Right forelimb (tissue), 1 donor: ENCODE measurements around the gene TRDMT1.

Source experiments
- DNase-seq: peaks from one replicate; pipeline ENCODE4 v3.0.0-alpha.2; 2018

The TRDMT1 gene

DNA sequence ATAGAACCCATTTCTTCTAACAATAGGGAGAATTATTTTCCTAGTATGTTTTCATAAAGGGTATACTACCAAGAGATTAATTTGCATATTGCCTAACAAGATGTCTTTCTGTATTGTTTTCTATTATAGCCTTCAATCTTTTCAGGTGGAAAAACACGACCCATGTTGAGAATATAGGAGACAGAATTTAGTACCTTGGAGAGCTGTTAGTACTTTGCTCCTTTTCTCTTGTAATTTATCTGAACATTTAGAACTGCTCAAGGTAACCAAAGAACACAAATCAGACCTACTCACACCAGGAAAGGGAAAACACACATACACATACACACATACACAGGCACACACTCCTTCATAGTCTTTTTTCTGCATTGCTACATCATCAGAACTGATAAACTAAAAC is 7.8 kb upstream of the TRDMT1 start:
- DNase-seq: no peak

DNA sequence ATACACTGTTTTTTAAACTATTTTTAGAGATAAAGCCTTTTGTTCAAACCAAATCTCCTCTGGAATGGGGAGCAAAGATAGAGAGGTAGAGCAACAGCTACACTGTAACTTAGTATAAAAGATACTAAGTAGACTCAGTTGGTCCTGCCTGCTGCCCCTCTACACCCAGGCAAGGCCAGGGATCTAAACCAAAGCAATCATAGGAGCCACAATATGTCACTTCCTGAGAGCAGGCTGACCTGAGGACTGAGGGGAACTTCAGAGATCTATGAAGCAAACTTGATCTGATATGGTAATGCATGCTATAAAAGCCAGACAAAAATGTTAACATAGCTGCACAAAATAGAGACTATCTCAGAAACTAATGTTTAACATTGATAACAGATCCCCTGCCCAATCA is 7.0 kb upstream of the TRDMT1 start:
- DNase-seq: no peak

DNA sequence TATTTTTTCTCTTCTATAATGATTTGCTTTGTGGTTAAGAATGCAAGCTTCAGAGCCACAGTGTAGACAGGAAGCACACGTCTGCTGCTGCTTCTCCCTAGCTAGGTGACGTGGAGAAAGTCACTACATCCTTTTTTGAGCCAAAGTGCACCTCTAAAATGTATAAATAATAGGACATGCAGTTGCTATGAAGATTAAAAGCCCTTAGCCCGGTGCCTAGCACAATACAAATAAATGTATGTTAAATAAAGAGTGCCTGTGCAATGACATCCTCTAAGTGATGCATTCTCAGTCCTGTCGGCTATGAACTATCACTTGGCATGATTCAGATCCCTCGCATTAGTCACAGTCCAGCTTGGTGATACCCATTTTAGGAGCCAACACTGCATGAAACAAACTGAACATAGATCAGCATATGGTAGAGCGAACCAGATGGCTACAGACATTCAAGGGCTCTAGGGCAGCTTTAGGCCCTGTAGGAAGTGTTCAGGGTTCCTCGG is 4.8 kb upstream of the TRDMT1 start:
- DNase-seq: no peak

DNA sequence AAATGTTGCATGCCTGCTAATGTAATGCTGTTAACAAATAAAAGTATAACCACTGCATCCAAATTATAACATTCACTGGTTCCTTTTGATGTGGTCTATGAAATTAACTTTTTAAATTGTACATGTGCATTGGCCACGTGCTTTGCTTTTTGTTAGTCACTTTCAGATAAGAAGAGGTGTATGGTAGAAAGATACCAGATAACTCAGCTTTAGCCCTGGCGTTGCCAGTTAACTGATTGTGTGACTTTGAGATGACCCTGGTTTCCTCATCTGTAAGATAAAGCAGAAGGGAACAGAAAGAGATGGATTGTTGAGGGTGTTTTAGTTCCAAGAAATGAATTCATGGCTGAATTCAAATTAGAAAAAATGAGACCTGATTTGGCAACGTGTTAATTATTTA is 1.9 kb upstream of the TRDMT1 start:
- no peak for DNase-seq

DNA sequence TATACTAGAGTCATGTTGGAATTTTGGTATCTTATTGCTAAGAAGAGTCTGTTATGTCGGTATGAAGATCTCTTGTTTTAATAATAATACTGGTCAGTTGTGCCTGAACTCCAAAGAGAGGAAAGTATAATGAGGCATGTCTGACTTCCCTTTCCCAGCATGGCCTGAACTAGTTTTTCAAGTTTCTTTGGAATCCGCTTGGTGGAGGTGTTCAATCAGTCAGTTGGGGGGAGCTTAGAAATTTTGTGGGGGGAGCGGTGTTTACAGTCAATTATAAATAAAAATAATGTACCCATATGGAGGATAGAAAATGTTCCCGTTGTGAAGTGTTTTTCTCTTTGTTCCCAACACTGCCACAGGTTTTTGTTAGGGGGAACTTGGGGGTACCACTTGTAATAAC is 1.5 kb upstream of the TRDMT1 start:
- no peak for DNase-seq

DNA sequence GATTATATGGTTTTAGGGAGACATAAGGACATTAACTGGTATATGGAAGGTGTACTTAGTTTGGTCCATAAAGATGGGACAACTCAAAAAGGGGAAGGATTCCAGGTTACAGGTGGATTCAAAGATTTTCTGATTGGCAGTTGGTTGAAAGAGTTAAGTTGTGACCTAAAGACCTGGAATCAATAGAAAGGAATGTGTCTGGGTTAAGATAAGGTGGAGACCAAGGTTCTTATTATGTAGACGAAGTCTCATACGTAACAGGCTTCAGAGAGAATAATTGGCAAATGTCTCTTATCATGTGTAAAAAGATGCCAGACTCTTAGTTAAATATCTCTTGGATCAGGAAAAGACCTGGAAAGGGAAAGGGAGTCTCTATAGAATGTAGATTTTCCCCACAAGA is 1.0 kb upstream of the TRDMT1 start:
- no peak for DNase-seq

DNA sequence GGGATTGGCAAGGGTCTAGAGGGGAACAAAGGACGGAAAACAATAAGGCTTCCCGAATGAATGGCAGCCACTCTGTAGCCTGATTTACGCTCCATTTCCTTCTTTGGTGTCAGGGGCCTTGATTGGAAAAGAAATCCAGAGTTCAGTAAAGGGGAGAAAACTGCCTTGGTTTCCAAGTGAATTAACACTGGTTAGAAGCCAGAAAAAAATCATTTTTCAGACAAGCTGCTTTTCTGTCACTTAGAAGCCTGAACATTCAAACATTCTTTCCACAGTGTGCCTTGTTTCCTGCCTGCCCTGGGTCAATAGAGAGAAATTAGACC is 283 bp upstream of the TRDMT1 start:
- no peak for DNase-seq

DNA sequence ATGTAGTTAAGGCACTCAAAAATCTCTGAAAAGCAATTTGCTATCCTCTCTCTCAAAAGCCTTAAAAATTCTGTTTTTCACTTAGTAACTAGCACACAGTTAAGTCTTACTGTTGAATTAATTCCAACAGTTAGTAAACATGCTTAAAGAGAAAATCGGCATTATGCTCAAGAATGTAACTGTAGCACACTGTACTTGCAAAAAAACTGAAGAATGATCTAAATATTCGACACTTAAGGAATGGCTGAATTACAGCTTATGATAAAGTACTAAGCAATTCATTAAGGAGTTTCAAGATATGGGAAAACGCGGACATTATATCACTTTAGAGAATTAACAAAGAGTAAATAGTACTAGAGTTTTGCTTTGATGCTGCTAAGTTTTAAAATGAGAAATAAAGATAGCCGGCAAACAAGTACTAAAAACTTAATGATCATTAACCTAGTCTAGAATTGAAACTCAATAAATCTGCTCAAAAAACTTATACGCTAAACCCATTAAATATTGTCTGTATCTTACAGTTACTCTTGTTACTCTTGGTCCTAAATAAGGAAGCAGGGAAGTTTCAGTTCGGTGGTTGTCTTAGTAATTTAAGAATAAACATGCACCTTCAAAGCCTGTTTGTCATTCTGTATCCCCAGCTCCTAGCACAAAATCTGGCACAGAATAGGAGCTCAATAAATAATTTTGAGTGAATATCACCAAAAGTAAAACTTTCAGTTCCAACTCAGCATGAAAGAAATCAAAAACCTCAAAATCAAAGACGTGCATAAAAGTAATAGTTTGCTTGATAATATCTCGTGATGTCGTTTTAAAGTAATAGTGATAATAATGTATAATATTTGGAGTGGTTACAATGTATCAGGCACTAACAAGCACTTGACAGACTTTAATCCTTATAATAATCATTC is 1.2 kb downstream of the TRDMT1 start:
- DNase-seq: no peak

DNA sequence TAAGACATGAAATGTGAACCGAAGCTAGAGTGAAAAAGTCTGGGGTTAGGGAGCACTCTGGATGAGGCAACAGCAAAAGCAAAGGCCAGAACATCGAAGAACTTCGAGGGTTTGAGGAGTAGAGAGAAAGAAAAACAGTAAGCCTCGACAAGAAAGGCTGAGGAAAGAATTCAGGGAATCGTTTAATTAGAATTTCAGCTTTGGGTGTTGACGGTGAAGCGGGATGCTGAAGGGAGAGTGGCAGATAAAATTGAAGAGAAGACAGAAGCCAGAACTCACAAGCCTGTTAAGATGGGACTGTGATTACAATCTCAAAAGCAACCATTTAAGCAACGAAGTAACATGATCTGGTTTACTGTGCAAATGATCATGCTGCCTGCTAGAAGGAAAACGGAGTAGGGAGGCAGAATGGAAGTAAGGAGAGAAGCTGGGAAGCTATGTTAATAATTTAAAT is 2.1 kb downstream of the TRDMT1 start:
- DNase-seq: no peak

DNA sequence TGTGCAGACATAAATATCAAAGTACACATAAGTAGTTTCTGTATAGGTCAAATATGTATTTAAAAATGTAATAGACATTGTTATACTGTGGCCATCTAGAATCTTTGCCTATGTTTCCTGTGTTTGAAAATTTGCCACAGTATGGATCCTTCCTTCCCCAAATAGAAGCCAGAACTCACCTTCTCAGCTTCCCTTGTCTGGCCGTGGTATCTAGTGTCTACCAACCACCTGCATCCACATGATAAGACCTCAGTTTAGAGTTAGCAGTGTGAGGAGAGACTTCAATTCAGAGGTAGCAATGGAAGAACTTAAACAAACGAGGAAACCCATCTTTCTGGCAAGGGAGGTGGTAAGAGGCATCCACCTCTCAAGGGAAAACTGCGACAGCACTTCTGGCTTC is 4.9 kb downstream of the TRDMT1 start:
- no peak for DNase-seq

DNA sequence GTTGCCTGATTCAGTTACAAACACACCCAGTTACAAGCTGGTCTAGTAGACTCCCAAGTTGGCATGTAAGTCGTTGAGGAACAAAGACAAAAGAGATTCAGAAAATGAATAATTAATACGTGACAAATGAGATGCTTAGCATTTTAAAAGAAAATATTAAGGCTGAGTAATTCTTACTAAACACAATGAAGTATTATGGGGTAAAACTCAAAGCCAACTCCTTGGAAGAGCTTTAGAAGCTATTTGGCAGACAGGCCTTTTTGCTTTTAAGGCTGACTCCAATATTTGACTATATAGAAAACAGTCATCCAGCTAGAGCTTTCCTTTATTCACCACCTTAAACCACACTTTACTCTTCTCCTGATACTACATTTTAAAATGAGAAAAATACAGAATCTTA is 5.4 kb downstream of the TRDMT1 start:
- no peak for DNase-seq

DNA sequence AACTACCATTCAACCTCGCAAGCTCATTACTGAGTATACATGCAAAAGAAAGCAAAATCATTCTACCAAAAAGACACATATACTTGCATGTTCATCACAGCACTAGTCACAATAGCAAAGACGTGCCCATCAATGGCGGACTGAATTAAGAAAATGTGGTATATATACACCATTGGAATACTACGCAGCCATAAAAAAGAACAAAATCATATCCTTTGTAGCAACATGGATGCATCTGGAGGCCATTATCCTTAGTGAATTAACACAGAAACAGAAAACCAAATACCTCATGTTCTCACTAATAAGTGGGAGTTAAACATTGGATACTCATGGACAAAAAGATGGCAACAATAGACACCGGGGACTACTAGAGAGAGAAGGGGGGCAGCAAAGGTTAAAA is 6.4 kb downstream of the TRDMT1 start:
- DNase-seq: no peak

DNA sequence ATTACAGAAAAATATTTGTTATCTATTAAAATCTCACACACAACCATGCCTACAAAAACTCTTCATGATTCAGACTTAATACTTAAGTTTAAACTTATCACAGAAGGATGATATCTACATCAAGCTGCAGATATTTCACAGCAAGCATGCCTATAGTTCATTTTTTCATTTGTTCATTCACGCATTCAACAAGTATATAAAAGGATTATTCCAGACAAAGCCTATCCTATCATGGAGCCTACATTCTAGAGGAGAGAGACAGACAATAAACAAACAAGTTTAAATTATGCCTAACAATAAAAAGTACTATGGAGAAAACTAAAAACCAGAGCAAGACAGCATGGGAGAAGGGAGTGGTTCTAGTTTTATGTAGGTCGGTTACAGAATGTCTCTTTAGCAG is 10.9 kb downstream of the TRDMT1 start:
- no peak for DNase-seq

DNA sequence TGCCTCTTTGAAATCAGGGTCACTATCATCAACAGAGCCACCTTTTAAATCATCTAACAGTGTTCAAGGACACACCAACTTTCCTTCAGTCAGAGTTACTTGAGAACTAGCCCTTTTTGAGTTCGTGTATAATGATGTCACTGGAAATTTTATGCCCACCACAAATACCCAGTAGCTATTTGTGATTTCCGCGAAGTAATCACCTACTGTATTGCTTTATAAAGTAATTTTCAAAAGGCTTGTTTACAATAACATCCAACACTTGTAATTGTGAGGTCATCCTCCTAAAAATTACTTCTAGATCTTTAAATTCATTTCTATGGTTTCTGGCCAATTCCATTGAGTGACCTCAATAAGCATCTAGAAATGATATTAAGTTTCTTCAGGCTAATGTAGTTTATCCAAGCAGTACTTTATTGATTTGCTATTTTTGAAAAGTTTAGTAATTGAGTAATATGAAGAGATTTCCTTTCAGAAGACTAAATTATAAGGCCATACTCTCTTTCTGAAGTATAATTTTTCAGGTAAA is 12.8 kb downstream of the TRDMT1 start:
- no peak for DNase-seq

DNA sequence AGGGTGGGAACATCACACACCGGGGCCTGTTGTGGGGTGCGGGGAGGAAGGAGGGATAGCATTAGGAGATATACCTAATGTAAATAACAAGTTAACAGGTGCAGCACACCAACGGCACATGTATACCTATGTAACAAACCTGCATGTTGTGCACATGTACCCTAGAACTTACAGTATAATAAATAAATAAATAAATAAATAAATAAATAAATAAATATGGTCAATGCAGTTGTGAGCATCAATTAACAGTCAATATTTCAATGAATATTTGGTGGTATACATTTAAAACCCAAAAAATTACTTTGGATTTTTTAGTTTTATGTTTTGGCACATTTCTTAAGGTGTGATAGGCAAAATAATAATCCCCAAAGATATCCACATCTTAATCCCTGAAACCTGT is 15.6 kb downstream of the TRDMT1 start:
- no peak for DNase-seq

DNA sequence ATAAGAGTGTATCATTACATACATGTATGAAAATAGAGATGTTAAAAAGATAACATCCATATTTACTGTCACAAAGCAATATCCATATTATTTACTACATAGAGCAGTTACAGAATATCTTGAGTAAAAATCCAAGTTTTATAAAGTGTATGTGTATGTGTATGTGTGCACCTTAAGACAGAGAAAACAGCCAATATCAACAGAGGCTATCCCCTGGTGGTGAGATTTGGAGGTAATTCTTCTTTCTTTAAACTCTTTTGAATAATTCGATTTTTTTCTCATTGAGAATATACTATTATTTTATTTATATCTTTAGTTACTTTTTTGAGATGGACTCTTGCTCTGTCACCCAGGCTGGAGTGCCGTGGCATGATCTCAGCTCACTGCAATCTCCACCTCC is 18.4 kb downstream of the TRDMT1 start:
- DNase-seq: no peak

DNA sequence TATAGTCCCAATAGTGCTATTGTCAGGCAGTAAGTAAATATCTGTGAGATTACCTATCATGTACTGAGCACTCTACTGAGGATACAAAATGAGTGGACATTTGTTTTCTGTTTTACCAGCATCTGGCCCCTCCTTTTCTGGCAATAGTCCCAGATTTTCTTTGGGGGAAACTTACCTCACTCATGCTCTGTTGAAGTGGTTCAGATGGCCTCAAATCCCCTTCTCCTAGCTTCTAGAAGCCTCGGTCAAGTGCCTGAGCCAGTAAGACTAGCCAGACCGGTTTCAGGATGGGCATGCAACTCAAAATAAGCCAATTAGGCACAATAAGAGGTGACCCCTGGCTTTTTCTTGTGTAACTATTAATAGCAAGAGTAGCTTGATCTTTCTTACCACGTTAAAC is 19.7 kb downstream of the TRDMT1 start:
- DNase-seq: no peak

DNA sequence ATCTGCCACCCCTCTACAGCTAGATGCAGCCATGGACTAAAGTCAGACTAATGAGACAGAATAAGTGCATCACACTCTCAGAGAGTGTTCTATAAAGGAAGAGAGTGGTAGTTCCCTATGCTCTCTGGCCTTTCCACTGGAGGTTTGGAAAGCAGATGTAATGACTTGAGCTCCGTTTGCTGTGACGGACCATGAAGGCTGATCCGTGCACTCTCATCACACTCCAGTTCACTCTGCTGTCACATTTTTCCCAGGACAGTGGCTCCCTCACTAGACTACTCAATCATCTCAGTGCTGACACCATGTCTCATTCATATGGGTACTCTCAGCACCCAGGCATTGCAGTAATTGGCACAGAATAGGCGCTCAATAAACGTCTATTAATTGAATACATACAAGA is 20.4 kb downstream of the TRDMT1 start:
- no peak for DNase-seq

DNA sequence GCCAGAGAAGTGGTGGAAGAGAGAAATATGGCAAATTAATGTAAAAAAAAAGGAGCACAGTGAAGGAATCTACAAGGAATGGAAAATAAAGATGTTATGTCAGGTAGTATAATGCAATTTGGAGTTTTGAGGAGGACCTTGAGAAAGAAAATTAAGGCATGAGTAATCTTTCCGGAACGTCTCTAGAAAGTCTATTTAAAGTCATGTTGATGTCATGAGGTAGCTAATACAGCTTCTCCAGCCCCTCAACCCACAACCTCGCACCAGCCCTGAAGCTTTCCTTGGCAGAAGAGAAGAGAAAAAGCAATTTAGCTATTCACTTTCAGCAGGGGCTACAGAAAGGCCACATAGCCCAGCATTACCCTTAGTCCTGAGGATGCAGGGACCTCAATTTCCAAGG is 22.5 kb downstream of the TRDMT1 start:
- DNase-seq: no peak

DNA sequence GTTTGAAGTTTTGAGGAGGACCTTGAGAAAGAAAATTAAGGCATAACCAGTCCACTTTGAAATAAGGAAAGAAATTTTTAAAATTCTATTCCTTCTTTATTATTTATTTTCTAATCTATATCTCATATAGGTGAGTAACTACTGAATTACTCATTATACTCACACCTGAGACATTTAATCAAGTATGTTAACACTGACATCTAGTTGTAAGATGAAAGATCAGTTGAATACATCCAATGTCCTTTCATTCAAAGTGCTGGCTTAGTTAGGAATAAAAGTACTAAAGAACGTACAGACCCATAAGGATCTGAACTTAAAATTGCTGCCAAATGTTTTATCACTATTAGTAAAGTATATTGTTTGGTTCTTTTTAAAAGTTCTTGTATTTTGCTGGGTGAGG is 23.5 kb downstream of the TRDMT1 start:
- DNase-seq: no peak

DNA sequence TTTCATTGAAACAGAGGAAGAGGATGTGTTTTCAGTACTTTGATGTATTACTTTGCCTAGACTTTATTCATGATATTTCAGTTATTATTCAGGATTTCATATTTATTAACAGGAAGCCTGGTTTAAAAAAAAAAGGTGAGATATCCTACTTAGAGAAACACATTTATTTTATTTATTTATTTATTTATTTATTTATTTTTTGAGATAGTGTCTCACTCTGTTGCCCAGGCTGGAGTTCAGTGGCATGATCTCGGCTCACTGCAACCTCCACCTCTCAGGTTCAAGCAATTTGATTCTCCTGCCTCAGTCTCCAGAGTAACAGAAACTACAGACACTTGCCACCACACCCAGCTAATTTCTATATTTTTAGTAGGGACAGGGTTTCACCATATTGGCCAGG is 24.5 kb downstream of the TRDMT1 start:
- DNase-seq: no peak

DNA sequence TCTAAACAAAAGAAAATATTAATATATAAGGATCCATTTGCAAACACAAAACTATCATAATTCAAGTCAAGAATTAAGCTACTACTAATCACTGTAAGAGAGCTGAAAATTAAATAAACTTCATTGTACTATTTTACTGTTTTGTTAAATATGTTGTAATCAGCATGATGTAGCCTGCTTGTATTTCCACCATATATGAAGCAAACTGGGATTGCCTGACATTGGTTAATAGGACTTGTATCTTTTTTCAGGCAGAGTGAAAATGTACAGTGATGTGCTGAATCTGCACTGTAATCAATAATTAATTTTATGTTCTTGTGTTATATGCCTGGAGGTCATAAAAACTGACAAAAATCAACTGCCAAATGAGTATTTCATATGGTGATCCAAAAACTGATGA is 25.4 kb downstream of the TRDMT1 start:
- DNase-seq: no peak

DNA sequence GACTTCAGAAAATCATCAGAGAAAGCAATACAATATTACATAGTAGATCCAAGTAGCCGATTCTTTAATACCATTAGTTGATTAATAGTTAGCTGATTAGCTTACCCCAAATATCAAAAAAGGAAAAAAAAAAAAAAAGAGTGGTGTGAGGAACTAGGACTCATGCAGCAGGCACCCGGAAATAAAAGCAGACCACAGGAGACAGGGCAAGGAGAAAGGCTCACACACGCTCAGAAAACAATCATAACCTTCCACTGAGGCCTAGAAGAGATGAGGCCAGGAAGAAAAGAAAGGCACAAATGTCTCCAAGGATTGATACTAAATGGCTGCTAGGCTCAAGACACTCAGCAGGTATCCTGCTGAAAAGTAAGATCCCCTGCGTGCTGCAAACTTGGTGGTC is 25.9 kb downstream of the TRDMT1 start:
- no peak for DNase-seq

DNA sequence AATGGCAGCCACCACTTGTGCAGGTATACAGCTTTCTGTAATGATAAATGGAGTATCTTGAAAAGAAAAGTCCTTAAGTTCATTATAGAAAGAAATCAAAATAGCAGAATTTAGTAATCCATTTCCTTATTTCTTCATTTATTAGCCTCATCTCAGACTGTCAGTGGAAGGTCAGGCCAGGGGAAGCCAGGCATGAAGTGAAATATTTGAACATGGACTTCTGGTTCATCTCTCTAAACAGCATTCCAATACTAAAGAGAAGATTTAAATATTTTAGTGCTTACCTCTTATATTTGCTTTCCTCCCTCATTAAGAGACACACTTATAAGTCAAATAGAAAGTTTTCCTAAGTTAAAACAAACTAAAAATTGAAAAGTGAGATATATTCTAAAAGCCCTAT is 26.8 kb downstream of the TRDMT1 start:
- no peak for DNase-seq

DNA sequence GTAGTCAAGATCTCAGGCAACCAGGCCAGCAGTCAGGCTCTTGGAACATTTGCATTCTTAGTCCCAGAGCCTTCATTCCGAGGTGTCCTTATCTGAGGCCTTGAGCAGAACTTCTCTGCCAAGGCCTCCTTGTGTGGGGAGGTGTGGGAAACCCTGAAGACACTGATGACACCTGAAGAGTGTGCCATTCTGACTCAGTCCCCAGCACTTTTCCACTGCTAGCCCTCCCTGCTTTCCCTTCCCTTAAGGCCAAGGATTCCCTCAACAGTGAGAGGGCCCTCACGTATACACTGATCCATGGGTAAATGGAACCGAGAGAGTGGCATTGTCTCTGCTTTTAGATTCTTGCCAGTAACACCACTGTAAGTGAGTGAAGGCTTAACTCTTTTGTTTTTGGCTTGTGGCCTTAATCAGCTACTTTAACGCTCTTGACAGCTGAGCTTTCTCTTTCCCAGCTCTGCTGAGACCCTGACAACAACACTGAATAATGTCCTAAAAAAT is 30.3 kb downstream of the TRDMT1 start:
- DNase-seq: no peak
